ENCODE results near the gene TMEM164. TPM values are rescaled to one million over a fixed set of nuclear protein-coding genes. Genes with fewer than 3 reads are reported as not detected.
A peak's percentile ranks its signal among the peaks of the same experiment; 100 is the strongest.

TMEM164 gene
- total and polyA plus RNA-seq, 4 experiments from 2014 or later = 0.52 to 17.2 (median 9.9) TPM

GRCh38 chrX:110135618-110136017, 132.7 kb downstream of the TMEM164 start:
- peaks cover 2% of the 10 kb centered on the region for H3K36me3 ChIP-seq (ENCODE audit: insufficient read depth, low read length)
- no peak overlapping the region for H3K27ac Mint-ChIP-seq
- intact Hi-C loops (cut with micrococcal nuclease) = no loop called here
- no peak overlapping the region for H3K4me3 Mint-ChIP-seq
- H3K9me3 ChIP-seq (ENCODE audit: control insufficient read depth in 1 of 2, low read length in 2 of 2) = no peaks in the 10 kb centered on the region
- no peak overlapping the region for H3K4me3 ChIP-seq (ENCODE audit: low read length in 2 of 2)
- H3K27me3 ChIP-seq (ENCODE audit: insufficient read depth, low read length) = no peaks in the 10 kb centered on the region
- H3K9me3 Mint-ChIP-seq = no peaks in the 10 kb centered on the region
- no peaks in the 10 kb centered on the region for H3K4me1 Mint-ChIP-seq
- no peaks in the 10 kb centered on the region for H3K4me1 ChIP-seq (ENCODE audit: insufficient read depth, low read length)
- no peaks in the 10 kb centered on the region for H3K27me3 Mint-ChIP-seq
- CTCF ChIA-PET (ENCODE audit: partially characterized antibody) = interaction anchor here (1.0 to 4.7 kb wide), 2 partner anchors 10 to 12 kb away, joined by 3 to 16 read pairs; no protein-coding TSS in a partner anchor
- DNase-seq = no peak
- H3K36me3 Mint-ChIP-seq = peaks cover 0 to 8% of the 10 kb centered on the region in 2 donors
- POLR2A ChIA-PET (ENCODE audit: partially characterized antibody) = no interaction called here
- no peak overlapping the region for H3K27ac ChIP-seq (ENCODE audit: low read depth, low read length)

DNA sequence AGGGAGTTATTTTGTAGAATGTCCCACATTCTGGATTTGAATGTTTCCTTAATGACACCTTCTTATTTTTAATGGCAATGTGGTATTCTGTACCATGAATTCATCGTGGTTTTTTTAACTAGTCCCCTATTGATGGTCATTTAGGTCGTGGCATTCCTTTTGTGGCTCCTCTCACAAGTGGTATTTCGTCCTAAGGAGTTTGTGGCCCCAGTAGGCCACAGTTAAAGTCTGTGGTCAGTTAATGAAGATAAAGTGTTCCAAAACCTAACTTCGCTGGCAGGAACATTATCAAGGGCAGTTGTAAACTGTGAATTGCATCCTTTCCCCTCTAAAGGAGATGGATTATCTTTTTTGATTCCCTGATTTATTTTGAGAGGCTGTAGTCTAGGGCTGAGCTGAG, 133.2 kb downstream of the TMEM164 start:
- no peak for DNase-seq
- Mint-ChIP-seq H3K4me3 (no peak overlapping the region), H3K27me3 (no peaks in the 10 kb centered on the region), H3K4me1 (no peaks in the 10 kb centered on the region), H3K36me3 (peaks cover 0 to 8% of the 10 kb centered on the region in 2 donors), H3K27ac (no peak overlapping the region), H3K9me3 (no peaks in the 10 kb centered on the region)
- intact Hi-C loops (cut with micrococcal nuclease) = no loop called here
- POLR2A ChIA-PET (ENCODE audit: partially characterized antibody) = no interaction called here
- CTCF ChIA-PET (ENCODE audit: partially characterized antibody) = interaction anchor here (4.7 kb wide), 1 partner anchor 9 kb away, joined by 16 read pairs; no protein-coding TSS in a partner anchor
- H3K4me3 ChIP-seq (ENCODE audit: low read length in 2 of 2) = no peak overlapping the region
- H3K36me3 ChIP-seq (ENCODE audit: insufficient read depth, low read length) = peaks cover 2% of the 10 kb centered on the region
- no peak overlapping the region for H3K27ac ChIP-seq (ENCODE audit: low read depth, low read length)
- no peaks in the 10 kb centered on the region for H3K27me3 ChIP-seq (ENCODE audit: insufficient read depth, low read length)
- H3K4me1 ChIP-seq (ENCODE audit: insufficient read depth, low read length) = no peaks in the 10 kb centered on the region
- H3K9me3 ChIP-seq (ENCODE audit: control insufficient read depth in 1 of 2, low read length in 2 of 2) = no peaks in the 10 kb centered on the region

GRCh38 chrX:110138557-110138956, 135.6 kb downstream of the TMEM164 start:
- H3K27ac Mint-ChIP-seq = no peak overlapping the region
- no peaks in the 10 kb centered on the region for H3K27me3 Mint-ChIP-seq
- H3K4me3 ChIP-seq (ENCODE audit: low read length in 2 of 2) = no peak overlapping the region
- intact Hi-C loops (cut with micrococcal nuclease) = no loop called here
- H3K36me3 Mint-ChIP-seq = peaks cover 0 to 5% of the 10 kb centered on the region in 2 donors
- CTCF ChIA-PET (ENCODE audit: partially characterized antibody) = interaction anchor here (1.1 to 4.7 kb wide), 2 partner anchors 7 to 9 kb away, joined by 3 to 16 read pairs; no protein-coding TSS in a partner anchor
- H3K9me3 ChIP-seq (ENCODE audit: control insufficient read depth in 1 of 2, low read length in 2 of 2) = no peaks in the 10 kb centered on the region
- H3K27me3 ChIP-seq (ENCODE audit: insufficient read depth, low read length) = no peaks in the 10 kb centered on the region
- H3K4me1 Mint-ChIP-seq = no peaks in the 10 kb centered on the region
- no peak for DNase-seq
- no peak overlapping the region for H3K27ac ChIP-seq (ENCODE audit: low read depth, low read length)
- H3K4me1 ChIP-seq (ENCODE audit: insufficient read depth, low read length) = no peaks in the 10 kb centered on the region
- H3K9me3 Mint-ChIP-seq = no peaks in the 10 kb centered on the region
- no peak overlapping the region for H3K4me3 Mint-ChIP-seq
- H3K36me3 ChIP-seq (ENCODE audit: insufficient read depth, low read length) = peaks cover 2% of the 10 kb centered on the region
- POLR2A ChIA-PET (ENCODE audit: partially characterized antibody) = no interaction called here

GRCh38 chrX:110139172-110139571, 136.3 kb downstream of the TMEM164 start:
- Mint-ChIP-seq H3K4me3 (no peak overlapping the region), H3K36me3 (peaks cover 0 to 2% of the 10 kb centered on the region in 2 donors), H3K27me3 (no peaks in the 10 kb centered on the region), H3K27ac (no peak overlapping the region), H3K9me3 (no peaks in the 10 kb centered on the region), H3K4me1 (no peaks in the 10 kb centered on the region)
- ChIA-PET CTCF (ENCODE audit: partially characterized antibody) (interaction anchor here (1.1 to 4.7 kb wide), 2 partner anchors 6 to 9 kb away, joined by 3 to 16 read pairs; no protein-coding TSS in a partner anchor), POLR2A (ENCODE audit: partially characterized antibody) (no interaction called here)
- no peak overlapping the region for H3K27ac ChIP-seq (ENCODE audit: low read depth, low read length)
- H3K36me3 ChIP-seq (ENCODE audit: insufficient read depth, low read length) = no peaks in the 10 kb centered on the region
- H3K9me3 ChIP-seq (ENCODE audit: control insufficient read depth in 1 of 2, low read length in 2 of 2) = no peaks in the 10 kb centered on the region
- H3K27me3 ChIP-seq (ENCODE audit: insufficient read depth, low read length) = no peaks in the 10 kb centered on the region
- H3K4me3 ChIP-seq (ENCODE audit: low read length in 2 of 2) = no peak overlapping the region
- no peaks in the 10 kb centered on the region for H3K4me1 ChIP-seq (ENCODE audit: insufficient read depth, low read length)
- DNase-seq = no peak
- intact Hi-C loops (cut with micrococcal nuclease) = no loop called here

DNA sequence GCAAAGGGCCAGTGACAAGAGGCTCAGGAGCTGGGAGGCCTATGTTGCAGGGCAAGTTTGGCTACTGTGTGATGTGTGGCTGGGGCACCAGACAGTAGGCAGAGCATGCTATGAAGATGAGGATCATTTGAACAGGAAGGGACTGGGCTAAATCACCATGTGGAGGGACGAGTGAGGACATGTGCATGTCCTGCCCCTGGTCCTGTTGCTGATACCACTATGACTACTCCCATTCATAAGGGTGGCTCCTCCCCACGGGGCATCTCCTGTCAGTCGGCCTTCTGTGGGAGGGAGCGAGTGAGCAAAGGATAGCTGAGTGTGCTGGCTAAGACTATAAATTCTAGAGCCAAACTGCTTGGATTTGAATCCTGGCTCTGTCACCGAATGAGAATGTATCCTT, 139.2 kb downstream of the TMEM164 start:
- POLR2A ChIA-PET (ENCODE audit: partially characterized antibody) = no interaction called here
- H3K4me3 ChIP-seq (ENCODE audit: low read length in 2 of 2) = no peak overlapping the region
- H3K27ac ChIP-seq (ENCODE audit: low read depth, low read length) = no peak overlapping the region
- peaks cover 0 to 5% of the 10 kb centered on the region in 2 donors for H3K36me3 Mint-ChIP-seq
- H3K4me1 Mint-ChIP-seq = peaks cover 0 to 13% (median 6%) of the 10 kb centered on the region in 4 donors
- no peaks in the 10 kb centered on the region for H3K36me3 ChIP-seq (ENCODE audit: insufficient read depth, low read length)
- CTCF ChIA-PET (ENCODE audit: partially characterized antibody) = interaction anchor here (1.3 kb wide), 1 partner anchor 269 kb away, joined by 4 read pairs; no protein-coding TSS in a partner anchor
- no peaks in the 10 kb centered on the region for H3K27me3 ChIP-seq (ENCODE audit: insufficient read depth, low read length)
- no peaks in the 10 kb centered on the region for H3K27me3 Mint-ChIP-seq
- intact Hi-C loops (cut with micrococcal nuclease) = loop anchor here (10.0 kb wide), 1 partner anchor 247 kb away; no protein-coding TSS in a partner anchor
- H3K9me3 Mint-ChIP-seq = no peaks in the 10 kb centered on the region
- DNase-seq = no peak
- H3K4me1 ChIP-seq (ENCODE audit: insufficient read depth, low read length) = peaks cover 4% of the 10 kb centered on the region
- H3K27ac Mint-ChIP-seq = peak overlapping the region in 2 of 7 donors; percentile 30 to 72
- no peaks in the 10 kb centered on the region for H3K9me3 ChIP-seq (ENCODE audit: control insufficient read depth in 1 of 2, low read length in 2 of 2)
- H3K4me3 Mint-ChIP-seq = no peak overlapping the region

- Mint-ChIP-seq H3K27me3 (no peaks in the 10 kb centered on the region), H3K36me3 (peaks cover 5 to 6% of the 10 kb centered on the region in 2 donors), H3K9me3 (no peaks in the 10 kb centered on the region), H3K4me3 (no peak overlapping the region), H3K4me1 (peaks cover 0 to 13% (median 6%) of the 10 kb centered on the region in 4 donors), H3K27ac (peak overlapping the region in 4 of 7 donors; percentile 11 to 57 (median 34))
- H3K36me3 ChIP-seq (ENCODE audit: insufficient read depth, low read length) = no peaks in the 10 kb centered on the region
- DNase-seq = no peak
- POLR2A ChIA-PET (ENCODE audit: partially characterized antibody) = no interaction called here
- H3K4me3 ChIP-seq (ENCODE audit: low read length in 2 of 2) = no peak overlapping the region
- CTCF ChIA-PET (ENCODE audit: partially characterized antibody) = interaction anchor here (3.5 kb wide), 1 partner anchor 7 kb away, joined by 16 read pairs; no protein-coding TSS in a partner anchor
- H3K27ac ChIP-seq (ENCODE audit: low read depth, low read length) = no peak overlapping the region
- H3K9me3 ChIP-seq (ENCODE audit: control insufficient read depth in 1 of 2, low read length in 2 of 2) = no peaks in the 10 kb centered on the region
- intact Hi-C loops (cut with micrococcal nuclease) = loop anchor here (10.0 kb wide), 1 partner anchor 249 kb away; no protein-coding TSS in a partner anchor
- H3K27me3 ChIP-seq (ENCODE audit: insufficient read depth, low read length) = no peaks in the 10 kb centered on the region
- H3K4me1 ChIP-seq (ENCODE audit: insufficient read depth, low read length) = peaks cover 4% of the 10 kb centered on the region
These were observed 140.7 kb downstream of the TMEM164 start for GRCh38 chrX:110143454-110144210.

DNA sequence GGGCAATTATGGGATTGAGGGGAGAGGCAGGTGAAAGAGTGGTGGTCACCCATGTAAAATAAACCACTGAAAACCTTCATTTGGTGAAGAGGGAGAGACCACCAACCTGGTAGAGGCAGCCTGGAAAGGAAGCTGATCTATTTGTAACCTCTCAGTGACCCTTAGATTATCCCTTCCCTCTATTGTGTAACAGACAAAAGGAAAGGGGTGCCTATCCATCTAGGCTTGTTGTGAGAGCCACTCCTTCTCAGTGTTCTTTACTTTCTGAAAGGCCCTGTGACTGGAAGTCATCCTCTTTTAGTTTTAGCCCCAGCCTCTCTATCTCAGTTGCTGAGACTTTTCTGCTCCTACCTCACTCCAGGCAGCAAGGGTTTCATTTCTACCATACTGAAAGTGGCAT, 142.4 kb downstream of the TMEM164 start:
- H3K4me3 Mint-ChIP-seq = no peak overlapping the region
- intact Hi-C loops (cut with micrococcal nuclease) = loop anchor here (5.0 to 10.0 kb wide), 4 partner anchors 233 to 702 kb away; no protein-coding TSS in a partner anchor
- H3K4me1 Mint-ChIP-seq = peaks cover 0 to 13% (median 6%) of the 10 kb centered on the region in 4 donors
- no peak overlapping the region for H3K4me3 ChIP-seq (ENCODE audit: low read length in 2 of 2)
- no peaks in the 10 kb centered on the region for H3K27me3 Mint-ChIP-seq
- no peaks in the 10 kb centered on the region for H3K27me3 ChIP-seq (ENCODE audit: insufficient read depth, low read length)
- no peaks in the 10 kb centered on the region for H3K9me3 Mint-ChIP-seq
- no peak for DNase-seq
- no peaks in the 10 kb centered on the region for H3K9me3 ChIP-seq (ENCODE audit: control insufficient read depth in 1 of 2, low read length in 2 of 2)
- no peak overlapping the region for H3K27ac Mint-ChIP-seq
- no peaks in the 10 kb centered on the region for H3K36me3 ChIP-seq (ENCODE audit: insufficient read depth, low read length)
- CTCF ChIA-PET (ENCODE audit: partially characterized antibody) = interaction anchor here (0.7 to 4.2 kb wide), 10 partner anchors 8 to 279 kb away, joined by 3 to 41 read pairs (median 10); no protein-coding TSS in a partner anchor
- H3K4me1 ChIP-seq (ENCODE audit: insufficient read depth, low read length) = peaks cover 4% of the 10 kb centered on the region
- peaks cover 6 to 14% of the 10 kb centered on the region in 2 donors for H3K36me3 Mint-ChIP-seq
- no peak overlapping the region for H3K27ac ChIP-seq (ENCODE audit: low read depth, low read length)
- POLR2A ChIA-PET (ENCODE audit: partially characterized antibody) = no interaction called here

All from CD4-positive, alpha-beta memory T cell (primary cell).